MM.1S (cell line): ENCODE data around the gene ERMN.
A peak's percentile ranks its signal among the peaks of the same experiment; 100 is the strongest.

Experiments
- DNase-seq: peaks from one replicate; pipeline ENCODE4 v3.0.0-alpha.2; 2015
- H2AFZ ChIP-seq: fragments of 300-600 bp; sonication (generic); 2 replicates; pipeline ENCODE4 v1.6.0; 2016; ENCODE audit warnings: antibody characterized with exemption, low read length
- H3F3A ChIP-seq: fragments of 300-600 bp; sonication (generic); 2 replicates; pipeline ENCODE4 v1.6.1; 2016; ENCODE audit warnings: mild to moderate bottlenecking, antibody characterized with exemption, low read length, moderate library complexity, mixed read lengths; ENCODE audit not compliant: insufficient read depth
- H3K27ac ChIP-seq: fragments of 300-600 bp; sonication (generic); 2 replicates; pipeline ENCODE4 v1.5.1; 2016; ENCODE audit warnings: mild to moderate bottlenecking, low read length
- H3K27me3 ChIP-seq: fragments of 300-600 bp; sonication (generic); replicated peaks from 2 replicates; pipeline ENCODE4 v1.6.0; 2016; ENCODE audit warnings: low read length; ENCODE audit not compliant: insufficient read depth
- H3K36me3 ChIP-seq: fragments of 300-600 bp; sonication (generic); replicated peaks from 2 replicates; pipeline ENCODE4 v1.6.1; 2016; ENCODE audit warnings: mild to moderate bottlenecking, low read length, mixed read lengths; ENCODE audit not compliant: insufficient read depth
- H3K4me1 ChIP-seq: fragments of 300-600 bp; sonication (generic); 2 replicates; pipeline ENCODE4 v1.6.1; 2016; ENCODE audit warnings: low read length, mixed read lengths
- H3K4me2 ChIP-seq: fragments of 300-600 bp; sonication (generic); 2 replicates; pipeline ENCODE4 v1.6.0; 2016; ENCODE audit warnings: low read depth, low read length
- H3K4me3 ChIP-seq: fragments of 300-600 bp; sonication (generic); 2 replicates; pipeline ENCODE4 v1.5.1; 2016; ENCODE audit warnings: low read length, mixed read lengths
- H3K79me2 ChIP-seq: fragments of 300-600 bp; sonication (generic); 2 replicates; pipeline ENCODE4 v1.6.1; 2016; ENCODE audit warnings: mixed run types, low read length, mixed read lengths
- H3K9ac ChIP-seq: fragments of 300-600 bp; sonication (generic); 2 replicates; pipeline ENCODE4 v1.6.1; 2016; ENCODE audit warnings: low read length, mixed read lengths
- H3K9me2 ChIP-seq: fragments of 300-600 bp; sonication (generic); replicated peaks from 2 replicates; pipeline ENCODE4 v1.6.1; 2016; ENCODE audit warnings: mild to moderate bottlenecking, low read length, mixed read lengths; ENCODE audit not compliant: insufficient read depth
- H3K9me3 ChIP-seq: fragments of 300-600 bp; sonication (generic); replicated peaks from 2 replicates; pipeline ENCODE4 v1.6.1; 2016; ENCODE audit warnings: mild to moderate bottlenecking, low read length, mixed read lengths; ENCODE audit not compliant: insufficient read depth
- H4K20me1 ChIP-seq: fragments of 300-600 bp; sonication (generic); 2 replicates; pipeline ENCODE4 v1.6.1; 2016; ENCODE audit warnings: mild to moderate bottlenecking, low read length, moderate library complexity, mixed read lengths; ENCODE audit not compliant: insufficient read depth
- EZH2 ChIP-seq: fragments of 300-600 bp; sonication (generic); optimal IDR thresholded peaks from 2 replicates; pipeline ENCODE3; 2017; ENCODE audit warnings: low read depth, mild to moderate bottlenecking, antibody characterized with exemption, low read length, mixed read lengths
- EZH2phosphoT487 ChIP-seq: fragments of 300-600 bp; sonication (generic); IDR thresholded peaks from 2 replicates; pipeline ENCODE4 v1.6.1; 2018; ENCODE audit warnings: antibody characterized with exemption, low read length
- TF ChIP-seq, protein P1 (sequence below): fragments of 300-600 bp; sonication (generic); IDR thresholded peaks from 2 replicates; pipeline ENCODE4 v1.5.1; 2016; ENCODE audit warnings: antibody characterized with exemption, low read length, mixed read lengths

The ERMN gene

GRCh38 chr2:157364257-157364974, 38.8 kb upstream of the ERMN start:
- Histone ChIP-seq H3K36me3 (no peaks in the 10 kb centered on the region), H3K4me3 (peak overlapping the region; percentile 10; the same call in 1 of the 2 replicates), H3K4me2 (peak overlapping the region; percentile 59), H2AFZ (no peak overlapping the region), H3K9ac (peak overlapping the region; percentile 8; the same call in 1 of the 2 replicates), H3F3A (0 out of 2 replicates have a peak, but pooled peaks cover 5% of the 10 kb centered on the region), H4K20me1 (no peaks in the 10 kb centered on the region), H3K4me1 (peaks cover 23% of the 10 kb centered on the region), H3K9me2 (no peaks in the 10 kb centered on the region), H3K9me3 (no peaks in the 10 kb centered on the region), H3K79me2 (no peaks in the 10 kb centered on the region), H3K27ac (peak overlapping the region; percentile 74), H3K27me3 (no peaks in the 10 kb centered on the region)
- TF ChIP-seq EZH2phosphoT487 (no peak), EZH2 (no peak)
- TF ChIP-seq, protein P1, sequence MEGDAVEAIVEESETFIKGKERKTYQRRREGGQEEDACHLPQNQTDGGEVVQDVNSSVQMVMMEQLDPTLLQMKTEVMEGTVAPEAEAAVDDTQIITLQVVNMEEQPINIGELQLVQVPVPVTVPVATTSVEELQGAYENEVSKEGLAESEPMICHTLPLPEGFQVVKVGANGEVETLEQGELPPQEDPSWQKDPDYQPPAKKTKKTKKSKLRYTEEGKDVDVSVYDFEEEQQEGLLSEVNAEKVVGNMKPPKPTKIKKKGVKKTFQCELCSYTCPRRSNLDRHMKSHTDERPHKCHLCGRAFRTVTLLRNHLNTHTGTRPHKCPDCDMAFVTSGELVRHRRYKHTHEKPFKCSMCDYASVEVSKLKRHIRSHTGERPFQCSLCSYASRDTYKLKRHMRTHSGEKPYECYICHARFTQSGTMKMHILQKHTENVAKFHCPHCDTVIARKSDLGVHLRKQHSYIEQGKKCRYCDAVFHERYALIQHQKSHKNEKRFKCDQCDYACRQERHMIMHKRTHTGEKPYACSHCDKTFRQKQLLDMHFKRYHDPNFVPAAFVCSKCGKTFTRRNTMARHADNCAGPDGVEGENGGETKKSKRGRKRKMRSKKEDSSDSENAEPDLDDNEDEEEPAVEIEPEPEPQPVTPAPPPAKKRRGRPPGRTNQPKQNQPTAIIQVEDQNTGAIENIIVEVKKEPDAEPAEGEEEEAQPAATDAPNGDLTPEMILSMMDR = no peak
- DNase-seq = peak; percentile 78

DNA sequence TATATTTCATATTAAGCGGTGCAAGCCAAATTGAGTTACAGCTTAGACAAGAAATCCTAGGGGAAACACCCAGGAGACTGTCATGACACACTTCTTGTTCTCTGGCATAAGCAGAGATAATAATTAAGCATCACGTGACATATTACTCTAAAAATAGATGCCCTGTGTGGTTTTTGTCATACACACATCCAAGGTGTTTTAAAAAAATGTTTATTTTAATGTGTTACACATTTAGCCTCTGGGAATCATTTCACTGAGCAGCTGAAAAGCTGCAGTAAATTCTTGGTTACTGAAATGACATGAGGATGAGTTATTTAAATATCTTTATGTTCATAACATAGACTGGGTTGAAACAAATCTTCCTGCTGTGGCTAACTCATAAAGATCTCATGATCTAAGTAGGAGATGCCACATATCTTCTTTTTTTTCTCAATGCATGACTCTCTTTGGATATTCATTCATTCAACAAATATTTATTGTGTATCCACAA, 38.0 kb upstream of the ERMN start:
- Histone ChIP-seq H2AFZ (no peak overlapping the region), H3K9me2 (no peaks in the 10 kb centered on the region), H3K79me2 (no peaks in the 10 kb centered on the region), H3K4me3 (peak overlapping the region; percentile 10; the same call in 1 of the 2 replicates), H3K27ac (peak overlapping the region; percentile 74), H3K9me3 (no peaks in the 10 kb centered on the region), H3K4me2 (peak overlapping the region; percentile 59), H3K36me3 (no peaks in the 10 kb centered on the region), H3K27me3 (no peaks in the 10 kb centered on the region), H3K4me1 (peaks cover 23% of the 10 kb centered on the region), H3K9ac (peak overlapping the region; percentile 8; the same call in 1 of the 2 replicates), H4K20me1 (no peaks in the 10 kb centered on the region), H3F3A (0 out of 2 replicates have a peak, but pooled peaks cover 5% of the 10 kb centered on the region)
- no peak for TF ChIP-seq EZH2
- no peak for TF ChIP-seq EZH2phosphoT487
- TF ChIP-seq, protein P1 = no peak
- peak; percentile 74 for DNase-seq

DNA sequence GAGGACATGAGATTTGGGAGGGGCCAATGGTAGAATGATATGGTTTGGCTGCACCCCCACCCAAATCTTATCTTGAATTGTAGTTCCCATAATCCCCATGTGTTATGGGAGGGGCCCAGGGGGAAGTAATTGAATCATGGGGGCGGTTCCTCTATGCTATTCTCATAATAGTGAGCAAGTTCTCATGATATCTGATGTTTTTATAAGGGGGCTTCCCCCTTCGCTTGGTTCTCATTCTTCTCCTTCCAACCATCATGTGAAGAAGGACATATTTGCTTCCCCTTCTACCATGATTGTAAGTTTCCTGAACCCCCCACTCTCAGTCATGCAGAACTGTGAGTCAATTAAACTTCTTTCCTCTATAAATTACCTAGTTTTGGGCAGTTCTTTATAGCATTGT, 37.0 kb upstream of the ERMN start:
- H3K9me2 ChIP-seq = no peaks in the 10 kb centered on the region
- H3K27me3 ChIP-seq = no peaks in the 10 kb centered on the region
- peaks cover 23% of the 10 kb centered on the region for H3K4me1 ChIP-seq
- H3K27ac ChIP-seq = no peak overlapping the region
- TF ChIP-seq, protein P1 = no peak
- H2AFZ ChIP-seq = no peak overlapping the region
- no peak overlapping the region for H3K4me3 ChIP-seq
- H3K4me2 ChIP-seq = no peak overlapping the region
- no peaks in the 10 kb centered on the region for H3K79me2 ChIP-seq
- H3K9ac ChIP-seq = no peak overlapping the region
- DNase-seq = no peak
- no peaks in the 10 kb centered on the region for H3K36me3 ChIP-seq
- 0 out of 2 replicates have a peak, but pooled peaks cover 5% of the 10 kb centered on the region for H3F3A ChIP-seq
- no peaks in the 10 kb centered on the region for H3K9me3 ChIP-seq
- H4K20me1 ChIP-seq = no peaks in the 10 kb centered on the region
